ENCODE data around the gene FAM117B. TPM values are rescaled to one million over a fixed set of nuclear protein-coding genes. Genes with fewer than 3 reads are reported as not detected.

The FAM117B gene
- total RNA-seq, 1 donor from 2014 or later, result 21.4 TPM

DNA sequence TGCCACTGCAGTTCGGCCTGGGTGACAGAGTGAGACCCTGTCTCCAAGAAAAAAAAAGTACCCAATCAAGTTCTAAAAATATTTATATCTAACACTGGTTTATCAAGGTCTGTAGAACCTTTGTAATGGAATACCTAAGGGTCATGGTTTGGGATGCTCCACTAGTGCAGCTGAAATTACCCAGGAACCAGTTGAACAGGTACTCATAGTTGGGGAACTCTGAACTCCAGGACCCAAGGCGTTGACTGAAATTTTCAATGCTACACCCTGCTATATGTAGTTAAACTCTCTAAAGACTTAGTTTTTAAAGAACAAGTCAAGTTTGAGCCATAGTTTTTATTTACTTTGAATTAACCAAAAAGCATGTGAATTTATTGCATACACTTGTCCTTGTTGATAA lies 55.1 kb downstream of the FAM117B start:
- no peaks in the 10 kb centered on the region for H3K9me3 Mint-ChIP-seq
- H3K27me3 Mint-ChIP-seq, result no peaks in the 10 kb centered on the region
- H3K4me1 Mint-ChIP-seq (ENCODE audit: unreplicated experiment), result no peaks in the 10 kb centered on the region
- H3K4me3 Mint-ChIP-seq, result no peak overlapping the region
- no peak overlapping the region for H3K27ac Mint-ChIP-seq
- no peaks in the 10 kb centered on the region for H3K36me3 Mint-ChIP-seq
- TF ChIP-seq, protein P1, sequence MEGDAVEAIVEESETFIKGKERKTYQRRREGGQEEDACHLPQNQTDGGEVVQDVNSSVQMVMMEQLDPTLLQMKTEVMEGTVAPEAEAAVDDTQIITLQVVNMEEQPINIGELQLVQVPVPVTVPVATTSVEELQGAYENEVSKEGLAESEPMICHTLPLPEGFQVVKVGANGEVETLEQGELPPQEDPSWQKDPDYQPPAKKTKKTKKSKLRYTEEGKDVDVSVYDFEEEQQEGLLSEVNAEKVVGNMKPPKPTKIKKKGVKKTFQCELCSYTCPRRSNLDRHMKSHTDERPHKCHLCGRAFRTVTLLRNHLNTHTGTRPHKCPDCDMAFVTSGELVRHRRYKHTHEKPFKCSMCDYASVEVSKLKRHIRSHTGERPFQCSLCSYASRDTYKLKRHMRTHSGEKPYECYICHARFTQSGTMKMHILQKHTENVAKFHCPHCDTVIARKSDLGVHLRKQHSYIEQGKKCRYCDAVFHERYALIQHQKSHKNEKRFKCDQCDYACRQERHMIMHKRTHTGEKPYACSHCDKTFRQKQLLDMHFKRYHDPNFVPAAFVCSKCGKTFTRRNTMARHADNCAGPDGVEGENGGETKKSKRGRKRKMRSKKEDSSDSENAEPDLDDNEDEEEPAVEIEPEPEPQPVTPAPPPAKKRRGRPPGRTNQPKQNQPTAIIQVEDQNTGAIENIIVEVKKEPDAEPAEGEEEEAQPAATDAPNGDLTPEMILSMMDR (conservative IDR thresholded peaks at IDR 0.05), result no peak
- DNase-seq (ENCODE audit: extremely low spot score, unreplicated experiment), result no peak

- no peaks in the 10 kb centered on the region for H3K4me1 Mint-ChIP-seq (ENCODE audit: unreplicated experiment)
- no peaks in the 10 kb centered on the region for H3K27me3 Mint-ChIP-seq
- TF ChIP-seq, protein P1 (conservative IDR thresholded peaks at IDR 0.05), result no peak
- H3K4me3 Mint-ChIP-seq, result no peak overlapping the region
- DNase-seq (ENCODE audit: extremely low spot score, unreplicated experiment), result no peak
- H3K27ac Mint-ChIP-seq, result no peak overlapping the region
- H3K36me3 Mint-ChIP-seq, result no peaks in the 10 kb centered on the region
- no peaks in the 10 kb centered on the region for H3K9me3 Mint-ChIP-seq
Measured at GRCh38 chr2:202690321-202690900, 55.6 kb downstream of the FAM117B start.

GRCh38 chr2:202693503-202693902 lies 58.7 kb downstream of the FAM117B start:
- Mint-ChIP-seq H3K4me3 (no peak overlapping the region), H3K36me3 (peaks cover 10% of the 10 kb centered on the region), H3K4me1 (ENCODE audit: unreplicated experiment) (no peaks in the 10 kb centered on the region), H3K9me3 (no peaks in the 10 kb centered on the region), H3K27ac (peak overlapping the region; percentile 37), H3K27me3 (no peaks in the 10 kb centered on the region)
- no peak for DNase-seq (ENCODE audit: extremely low spot score, unreplicated experiment)
- TF ChIP-seq, protein P1 (conservative IDR thresholded peaks at IDR 0.05), result no peak

DNA sequence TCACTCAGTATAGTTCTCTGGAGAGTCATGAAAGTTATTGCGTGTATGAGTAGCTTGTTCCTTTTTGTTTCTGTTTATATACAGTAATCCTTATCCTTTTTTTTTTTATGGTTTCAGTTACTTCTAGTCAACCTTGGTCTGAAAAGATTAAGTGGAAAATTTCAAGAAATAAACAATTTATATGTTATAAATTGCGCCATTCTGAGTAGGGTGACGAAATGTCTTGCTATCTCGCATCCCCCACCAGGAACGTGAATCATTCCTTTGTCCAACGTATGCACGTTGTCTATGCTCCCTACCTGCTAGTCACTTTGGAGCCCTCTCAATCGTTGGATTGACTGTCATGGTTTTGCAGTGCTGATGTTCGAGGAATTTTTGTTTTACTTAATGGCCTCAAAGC lies 60.4 kb downstream of the FAM117B start:
- no peaks in the 10 kb centered on the region for H3K27me3 Mint-ChIP-seq
- H3K9me3 Mint-ChIP-seq, result no peaks in the 10 kb centered on the region
- TF ChIP-seq, protein P1 (conservative IDR thresholded peaks at IDR 0.05), result no peak
- DNase-seq (ENCODE audit: extremely low spot score, unreplicated experiment), result no peak
- H3K27ac Mint-ChIP-seq, result no peak overlapping the region
- H3K36me3 Mint-ChIP-seq, result peaks cover 16% of the 10 kb centered on the region
- no peak overlapping the region for H3K4me3 Mint-ChIP-seq
- no peaks in the 10 kb centered on the region for H3K4me1 Mint-ChIP-seq (ENCODE audit: unreplicated experiment)

GRCh38 chr2:202700075-202700901 lies 65.5 kb downstream of the FAM117B start:
- no peak for DNase-seq (ENCODE audit: extremely low spot score, unreplicated experiment)
- peaks cover 32% of the 10 kb centered on the region for H3K36me3 Mint-ChIP-seq
- peaks cover 2% of the 10 kb centered on the region for H3K4me1 Mint-ChIP-seq (ENCODE audit: unreplicated experiment)
- no peak overlapping the region for H3K27ac Mint-ChIP-seq
- TF ChIP-seq, protein P1 (conservative IDR thresholded peaks at IDR 0.05), result no peak
- no peak overlapping the region for H3K4me3 Mint-ChIP-seq
- peaks cover 5% of the 10 kb centered on the region for H3K9me3 Mint-ChIP-seq
- no peaks in the 10 kb centered on the region for H3K27me3 Mint-ChIP-seq

Data from type B pancreatic cell (in vitro differentiated cells).